ENCODE results near the gene CYB5R4. TPM values are rescaled to one million over a fixed set of nuclear protein-coding genes. Genes with fewer than 3 reads are reported as not detected.

Gene CYB5R4
- 12.9 TPM for polyA plus RNA-seq (2013, experiment 1 of 2; ENCODE audit: insufficient read length)
- polyA plus RNA-seq (2013, experiment 2 of 2; ENCODE audit: insufficient read length): 13.8 TPM

GRCh38 chr6:83859410-83860358 lies at the start of gene CYB5R4:
TSS of gene CYB5R4 (plus strand) at chr6:83859689. CDS start at chr6:83859783, 94 bp downstream.
- DNase-seq: peak; percentile 95

- DNase-seq: no peak
Measured at GRCh38 chr6:83812595-83812994, 46.9 kb upstream of the CYB5R4 start.

DNA sequence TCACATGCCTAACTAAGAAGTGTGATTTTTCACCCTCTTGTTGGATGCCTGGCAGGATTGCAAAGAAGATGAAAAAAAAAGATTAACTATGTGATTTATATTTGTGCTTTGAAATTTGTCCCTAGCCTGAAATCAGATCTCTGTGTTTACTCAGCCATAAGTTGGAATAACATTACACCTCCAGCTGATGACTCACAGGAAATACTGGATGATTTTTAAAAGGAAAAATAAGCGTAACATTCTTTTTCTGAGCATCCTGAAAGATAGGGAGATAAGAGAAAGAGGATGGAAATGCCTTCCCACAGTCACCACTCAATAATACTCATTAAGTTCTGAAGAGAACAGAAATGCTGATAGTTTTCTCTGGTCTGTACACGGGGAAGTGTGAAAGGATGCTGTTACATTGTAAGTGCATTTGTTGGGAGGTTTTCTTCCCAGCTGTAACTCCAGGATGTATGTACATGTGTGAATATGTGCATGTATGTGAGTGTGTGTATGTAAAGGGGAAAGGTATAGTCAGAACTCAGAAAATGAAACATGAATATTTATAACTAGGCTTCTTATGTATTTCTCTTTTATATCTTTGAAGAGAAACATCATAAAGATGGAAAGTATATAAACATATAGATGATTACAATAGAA lies 43.7 kb upstream of the CYB5R4 start:
- no peak for DNase-seq

- DNase-seq: no peak
Measured at GRCh38 chr6:83822629-83823169, 36.8 kb upstream of the CYB5R4 start.

GRCh38 chr6:83824388-83824801 lies 35.1 kb upstream of the CYB5R4 start:
- no peak for DNase-seq

GRCh38 chr6:83824831-83825230 lies 34.7 kb upstream of the CYB5R4 start:
- no peak for DNase-seq

GRCh38 chr6:83827050-83827449 lies 32.4 kb upstream of the CYB5R4 start:
- DNase-seq: no peak

- no peak for DNase-seq
Measured at GRCh38 chr6:83838727-83839126, 20.8 kb upstream of the CYB5R4 start.

DNA sequence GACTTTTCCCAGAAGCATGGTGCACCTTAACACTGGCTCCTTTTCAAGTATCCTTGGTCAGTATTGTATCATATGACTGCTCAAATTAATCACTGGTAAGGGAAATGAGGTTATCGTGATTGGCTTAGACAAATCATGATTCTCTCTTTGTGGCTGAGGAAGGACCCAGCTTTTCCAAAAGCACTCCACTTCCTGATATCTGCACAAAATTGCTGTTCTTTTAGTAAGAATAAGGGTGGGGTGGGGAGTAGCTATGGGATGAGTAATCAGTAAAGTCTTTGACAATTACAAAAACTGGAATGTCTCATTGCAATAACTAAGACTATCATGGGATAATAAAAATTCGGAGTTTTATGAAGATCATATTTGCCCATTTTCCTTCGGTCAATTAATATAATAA lies 15.3 kb upstream of the CYB5R4 start:
- DNase-seq: no peak

DNA sequence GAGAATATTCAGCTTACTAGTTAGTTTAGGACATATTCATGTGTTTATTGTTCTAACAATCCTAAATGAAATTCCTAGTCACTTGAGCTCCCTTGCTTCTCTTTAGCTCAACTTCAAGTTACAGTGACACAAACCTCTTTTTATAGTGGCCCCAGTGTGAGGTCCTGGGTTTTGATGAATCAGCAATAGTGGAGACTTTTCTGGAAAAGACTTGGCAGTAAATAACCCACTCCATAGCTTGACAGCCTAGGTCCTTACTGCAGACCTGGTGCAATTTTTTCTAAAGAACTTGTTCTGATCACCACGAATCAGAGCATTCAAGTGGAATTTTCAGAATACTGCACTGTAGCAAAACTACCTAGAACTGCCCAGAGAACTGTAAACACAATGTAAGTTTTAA lies 13.2 kb upstream of the CYB5R4 start:
- DNase-seq: no peak

- DNase-seq: no peak
Measured at GRCh38 chr6:83847179-83847578, 12.3 kb upstream of the CYB5R4 start.

DNA sequence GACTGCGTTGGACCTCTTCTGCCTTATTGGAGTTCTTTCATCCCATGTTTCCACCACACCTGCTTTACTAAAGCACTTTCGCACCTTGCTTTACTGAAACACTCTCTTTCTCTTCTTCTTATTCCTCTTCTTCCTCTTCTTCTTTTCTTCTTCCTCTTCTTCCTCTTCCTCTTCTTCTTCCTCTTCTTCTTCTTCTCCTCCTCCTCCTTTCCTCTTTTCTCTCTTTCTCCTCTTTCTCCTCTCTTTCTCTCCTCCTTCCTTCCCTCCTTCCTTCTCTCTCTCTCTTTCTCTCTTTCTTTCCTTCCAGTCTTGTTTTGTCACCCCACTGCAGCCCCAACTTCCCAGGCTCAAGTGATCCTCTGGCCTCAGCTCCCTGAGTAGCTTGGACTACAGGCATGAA lies 10.4 kb upstream of the CYB5R4 start:
- DNase-seq: no peak

GRCh38 chr6:83849610-83850009 lies 9.9 kb upstream of the CYB5R4 start:
- no peak for DNase-seq

DNA sequence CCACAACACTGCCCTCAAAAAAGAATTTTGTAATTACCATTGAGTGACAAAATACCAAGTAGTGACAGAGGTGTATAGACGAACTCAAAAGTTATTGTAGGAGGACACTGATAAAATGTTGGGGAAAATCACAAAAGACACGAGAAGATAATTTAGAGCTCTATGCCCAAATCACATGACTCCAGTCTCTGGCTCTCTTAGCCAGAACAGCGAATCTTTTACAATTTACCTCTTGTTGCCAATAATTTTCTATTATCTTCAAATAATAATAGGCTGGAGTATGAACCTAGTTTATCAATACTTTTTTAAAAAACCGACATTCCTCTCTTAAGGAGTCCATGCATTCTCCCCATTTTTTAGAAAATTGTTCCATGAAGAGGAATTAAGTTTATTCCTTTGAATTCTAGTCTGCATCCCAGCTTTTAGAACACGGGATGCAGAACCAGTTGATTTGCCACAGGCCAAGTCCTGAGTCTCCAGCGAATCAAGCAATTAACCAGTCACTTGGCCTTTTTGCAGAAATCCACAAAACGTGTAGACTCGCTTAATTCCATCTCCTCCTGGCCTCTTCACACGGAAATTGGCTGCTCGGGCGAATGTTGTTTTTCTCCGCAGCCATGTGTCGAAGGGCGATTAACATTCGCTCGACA lies 6.8 kb upstream of the CYB5R4 start:
- DNase-seq: no peak

GRCh38 chr6:83853178-83854000 lies 6.1 kb upstream of the CYB5R4 start, which contains the start of gene RIPPLY2:
TSS of gene RIPPLY2 (plus strand) at chr6:83853360. CDS start at chr6:83853417, 57 bp downstream.
- peak; percentile 10 for DNase-seq

GRCh38 chr6:83854001-83854501 lies 5.4 kb upstream of the CYB5R4 start:
- no peak for DNase-seq

- DNase-seq: no peak
Measured at GRCh38 chr6:83854766-83855165, 4.7 kb upstream of the CYB5R4 start.

DNA sequence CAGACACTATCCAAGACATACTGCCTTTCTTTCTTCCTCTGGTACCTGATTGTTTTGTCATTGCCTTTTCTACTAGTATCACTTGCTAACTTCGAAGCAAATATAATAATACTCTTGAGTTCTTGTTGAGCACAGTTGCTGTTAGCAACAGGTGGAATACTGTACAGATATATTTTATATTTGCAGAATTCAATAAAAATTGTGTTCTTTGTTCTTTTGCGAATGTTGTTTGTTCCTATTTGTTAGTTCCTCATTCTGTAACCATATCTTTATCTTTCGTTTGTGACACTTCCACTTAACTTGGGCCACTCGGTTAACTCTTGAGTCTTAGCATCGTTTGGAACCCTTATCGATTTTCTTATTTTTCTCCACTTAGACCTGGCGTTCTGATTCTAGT lies 868 bp downstream of the CYB5R4 start:
- DNase-seq: no peak

DNA sequence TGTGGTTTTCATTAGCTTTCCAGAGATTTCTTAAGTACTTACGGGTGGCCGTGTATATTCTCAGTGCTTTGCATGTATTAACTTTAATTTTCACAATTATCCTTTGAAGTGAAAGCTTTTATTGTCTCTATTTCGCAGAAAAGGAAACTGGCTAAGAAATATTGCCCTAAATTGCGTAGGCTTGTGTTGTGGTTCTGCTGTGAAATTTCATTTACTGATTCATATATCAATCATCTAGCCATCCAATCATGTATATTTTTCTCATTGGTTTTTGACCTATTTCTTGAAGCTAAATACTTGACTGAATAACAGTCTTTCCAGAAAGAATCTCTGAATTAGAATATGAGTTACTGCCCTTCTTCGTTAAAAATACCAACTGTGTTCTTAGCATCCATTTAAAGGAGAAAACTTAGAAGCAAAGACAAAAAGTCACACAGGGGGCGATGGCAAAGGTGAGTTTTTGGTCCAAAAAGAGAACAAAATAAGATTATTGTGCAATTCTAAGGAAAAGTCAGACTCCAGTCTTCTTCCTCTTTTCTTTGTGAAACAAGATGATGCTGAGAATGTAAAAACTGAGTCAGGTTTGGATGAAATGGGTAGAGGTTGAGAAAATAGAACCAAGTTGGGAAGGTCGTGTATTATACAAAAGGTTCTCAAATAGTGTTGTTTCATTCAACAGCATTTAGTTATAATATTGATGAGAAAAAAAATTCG lies 1.4 kb downstream of the CYB5R4 start:
- no peak for DNase-seq

DNA sequence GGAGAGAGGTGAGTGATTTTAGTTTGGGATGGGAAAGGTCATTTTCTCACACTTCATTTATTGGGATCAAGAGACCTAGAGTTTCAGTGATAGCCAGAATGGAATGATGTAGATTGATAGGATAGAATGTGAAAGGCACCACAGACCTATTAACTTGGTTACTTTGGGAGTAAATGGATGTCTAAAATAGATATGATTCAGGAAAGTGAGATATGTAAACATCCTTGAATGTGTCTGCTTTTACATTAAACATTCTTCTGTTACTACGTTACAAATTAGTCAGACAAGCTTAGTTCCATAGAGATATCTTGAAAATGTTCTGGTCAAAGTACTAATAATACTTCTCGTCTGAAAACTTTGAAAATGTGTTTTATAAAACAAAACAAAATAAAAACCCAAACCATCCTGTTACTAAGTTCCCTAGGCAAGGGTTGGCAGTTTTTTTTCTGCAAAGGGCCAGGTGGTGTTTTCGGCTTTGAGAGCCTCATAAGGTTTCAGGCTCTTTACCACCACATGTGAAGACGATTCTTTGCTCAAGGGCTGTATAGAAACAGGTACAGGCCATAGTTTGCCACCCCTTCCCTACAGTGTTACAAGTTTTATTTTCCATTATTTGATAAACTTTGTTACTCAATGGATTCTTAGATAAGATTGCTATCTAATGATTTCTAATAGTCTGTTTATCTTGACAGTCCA lies 3.4 kb downstream of the CYB5R4 start:
- no peak for DNase-seq

Measured in fibroblast of skin of abdomen (primary cell).